ENCODE results near the gene USP12.

DNA sequence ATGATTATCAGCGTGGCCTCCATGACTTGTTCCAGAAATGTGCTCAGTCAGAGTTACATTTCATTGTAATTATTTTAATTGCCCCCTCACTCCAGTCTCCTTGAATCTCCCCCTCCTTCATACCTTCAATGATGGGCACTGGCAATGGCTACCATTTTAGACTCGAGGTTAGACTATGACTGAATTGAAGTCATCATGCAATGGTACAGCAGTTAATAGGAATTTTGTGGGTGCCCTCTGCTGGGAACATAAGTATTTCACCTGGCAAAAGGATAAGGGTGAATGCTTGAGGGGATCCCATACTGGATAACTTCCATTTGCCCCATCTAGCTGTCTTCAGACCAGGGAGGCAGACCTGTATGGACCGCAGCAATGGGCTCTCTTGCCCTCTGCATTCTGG lies 32.2 kb upstream of the USP12 start:
- TF ChIP-seq POLR2A (IDR thresholded peaks at IDR 0.05), result no peak
- TF ChIP-seq, protein P1, sequence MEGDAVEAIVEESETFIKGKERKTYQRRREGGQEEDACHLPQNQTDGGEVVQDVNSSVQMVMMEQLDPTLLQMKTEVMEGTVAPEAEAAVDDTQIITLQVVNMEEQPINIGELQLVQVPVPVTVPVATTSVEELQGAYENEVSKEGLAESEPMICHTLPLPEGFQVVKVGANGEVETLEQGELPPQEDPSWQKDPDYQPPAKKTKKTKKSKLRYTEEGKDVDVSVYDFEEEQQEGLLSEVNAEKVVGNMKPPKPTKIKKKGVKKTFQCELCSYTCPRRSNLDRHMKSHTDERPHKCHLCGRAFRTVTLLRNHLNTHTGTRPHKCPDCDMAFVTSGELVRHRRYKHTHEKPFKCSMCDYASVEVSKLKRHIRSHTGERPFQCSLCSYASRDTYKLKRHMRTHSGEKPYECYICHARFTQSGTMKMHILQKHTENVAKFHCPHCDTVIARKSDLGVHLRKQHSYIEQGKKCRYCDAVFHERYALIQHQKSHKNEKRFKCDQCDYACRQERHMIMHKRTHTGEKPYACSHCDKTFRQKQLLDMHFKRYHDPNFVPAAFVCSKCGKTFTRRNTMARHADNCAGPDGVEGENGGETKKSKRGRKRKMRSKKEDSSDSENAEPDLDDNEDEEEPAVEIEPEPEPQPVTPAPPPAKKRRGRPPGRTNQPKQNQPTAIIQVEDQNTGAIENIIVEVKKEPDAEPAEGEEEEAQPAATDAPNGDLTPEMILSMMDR (IDR thresholded peaks at IDR 0.05), result peak in 2 of 6 experiments; percentile 34 to 35
